H9 (cell line): Measurements from ENCODE around the gene SYNE4. TPM values are rescaled to one million over a fixed set of nuclear protein-coding genes. Genes with fewer than 3 reads are reported as not detected.

ENCODE experiments used
- DNase-seq: peaks from one replicate; pipeline ENCODE4 v3.0.0-alpha.2; 2017
- H2AFZ ChIP-seq: one replicate; pipeline ENCODE4 v1.6.1; 2013; ENCODE audit warnings: mild to moderate bottlenecking, low read length, control low read depth, moderate library complexity
- H2AK5ac ChIP-seq: 2 replicates; pipeline ENCODE4 v1.6.1; 2013; ENCODE audit warnings: low read length, control low read depth, mixed read lengths; ENCODE audit not compliant: insufficient read length
- H2BK120ac ChIP-seq: one replicate; pipeline ENCODE4 v1.6.1; 2013; ENCODE audit warnings: low read depth, mild to moderate bottlenecking, low read length, control low read depth, inconsistent platforms; ENCODE audit not compliant: poor library complexity, severe bottlenecking
- H2BK12ac ChIP-seq: 2 replicates; pipeline ENCODE4 v1.6.1; 2013; ENCODE audit warnings: low read length, control low read depth, mixed read lengths, low read depth; ENCODE audit not compliant: insufficient read length
- H2BK15ac ChIP-seq: 2 replicates; pipeline ENCODE4 v1.6.1; 2013; ENCODE audit warnings: low read depth, low read length, control low read depth
- H2BK20ac ChIP-seq: one replicate; pipeline ENCODE4 v1.6.1; 2013; ENCODE audit warnings: low read depth, mild to moderate bottlenecking, low read length, control low read depth, inconsistent platforms; ENCODE audit not compliant: poor library complexity, severe bottlenecking
- H2BK5ac ChIP-seq: 2 replicates; pipeline ENCODE4 v1.6.1; 2013; ENCODE audit warnings: low read length, control low read depth, mixed read lengths; ENCODE audit not compliant: insufficient read length
- H3K14ac ChIP-seq: 2 replicates; pipeline ENCODE4 v1.6.1; 2013; ENCODE audit warnings: low read length, control low read depth; ENCODE audit not compliant: insufficient read depth
- H3K18ac ChIP-seq: 2 replicates; pipeline ENCODE4 v1.6.1; 2013; ENCODE audit warnings: low read depth, mild to moderate bottlenecking, mixed read lengths, low read length, control low read depth; ENCODE audit not compliant: insufficient read length
- H3K23ac ChIP-seq: 2 replicates; pipeline ENCODE4 v1.6.1; 2013; ENCODE audit warnings: low read length, control low read depth, mixed read lengths, low read depth; ENCODE audit not compliant: insufficient read length
- H3K23me2 ChIP-seq: 2 replicates; pipeline ENCODE4 v1.6.1; 2013; ENCODE audit warnings: low read depth, mild to moderate bottlenecking, mixed read lengths, low read length, control low read depth; ENCODE audit not compliant: insufficient read length, poor library complexity, severe bottlenecking
- H3K27ac ChIP-seq: 2 replicates; pipeline ENCODE4 v1.5.1; 2013; ENCODE audit warnings: low read length, control low read depth, mixed read lengths, low read depth; ENCODE audit not compliant: insufficient read length
- H3K27me3 ChIP-seq: 2 replicates; pipeline ENCODE4 v1.6.1; 2013; ENCODE audit warnings: low read length, control low read depth, inconsistent platforms; ENCODE audit not compliant: insufficient read depth
- H3K4ac ChIP-seq: 2 replicates; pipeline ENCODE4 v1.6.1; 2013; ENCODE audit warnings: low read depth, mild to moderate bottlenecking, control low read depth, inconsistent platforms, low read length, moderate library complexity
- H3K4me1 ChIP-seq: 2 replicates; pipeline ENCODE4 v1.6.1; 2013; ENCODE audit warnings: low read length, control low read depth, inconsistent platforms; ENCODE audit not compliant: insufficient read depth
- H3K4me2 ChIP-seq: 2 replicates; pipeline ENCODE4 v1.6.1; 2013; ENCODE audit warnings: low read length, control low read depth, mixed read lengths; ENCODE audit not compliant: insufficient read length, insufficient read depth
- H3K56ac ChIP-seq: 2 replicates; pipeline ENCODE4 v1.6.1; 2013; ENCODE audit warnings: low read depth, mild to moderate bottlenecking, mixed read lengths, low read length, control low read depth; ENCODE audit not compliant: insufficient read length
- H3K79me1 ChIP-seq: 2 replicates; pipeline ENCODE4 v1.6.1; 2013; ENCODE audit warnings: low read depth, mild to moderate bottlenecking, moderate library complexity, low read length, control low read depth, inconsistent platforms; ENCODE audit not compliant: insufficient read depth, poor library complexity, severe bottlenecking
- H3K79me2 ChIP-seq: 2 replicates; pipeline ENCODE4 v1.6.1; 2013; ENCODE audit warnings: low read length, control low read depth, inconsistent platforms; ENCODE audit not compliant: insufficient read depth
- H3K9ac ChIP-seq: 2 replicates; pipeline ENCODE4 v1.6.1; 2013; ENCODE audit warnings: low read length, control low read depth, mixed read lengths; ENCODE audit not compliant: insufficient read length; ENCODE audit errors: extremely low read depth
- H3K9me3 ChIP-seq: one replicate; pipeline ENCODE4 v1.6.1; 2013; ENCODE audit warnings: low read depth, low read length, inconsistent platforms; ENCODE audit not compliant: control insufficient read depth
- H3T11ph ChIP-seq: one replicate; pipeline ENCODE4 v1.6.1; 2013; ENCODE audit warnings: mild to moderate bottlenecking, low read length, control low read depth, inconsistent platforms
- H4K20me1 ChIP-seq: one replicate; pipeline ENCODE4 v1.6.1; 2013; ENCODE audit not compliant: control insufficient read depth, insufficient read length, insufficient read depth
- H4K5ac ChIP-seq: 2 replicates; pipeline ENCODE4 v1.6.1; 2013; ENCODE audit warnings: low read depth, mild to moderate bottlenecking, mixed read lengths, low read length, control low read depth; ENCODE audit not compliant: insufficient read length
- H4K8ac ChIP-seq: replicated peaks from 2 replicates; pipeline ENCODE4 v1.6.1; 2013; ENCODE audit warnings: low read length, control low read depth, mixed read lengths, low read depth; ENCODE audit not compliant: insufficient read length
- H4K91ac ChIP-seq: 2 replicates; pipeline ENCODE4 v1.6.1; 2013; ENCODE audit warnings: low read depth, mild to moderate bottlenecking, moderate library complexity, mixed read lengths, low read length, control low read depth; ENCODE audit not compliant: insufficient read length
- H3K27ac Mint-ChIP-seq, 3 experiments: 2 replicates in 2 of 3; 3 replicates in 1 of 3; pipeline ENCODE4 v1.8.0; 2020 to 2021; ENCODE audit warnings: mixed read lengths in 3 of 3, mild to moderate bottlenecking in 1 of 3, moderate library complexity in 1 of 3
- H3K27me3 Mint-ChIP-seq: 2 replicates; pipeline ENCODE4 v1.8.0; 2021; ENCODE audit warnings: low read depth, mild to moderate bottlenecking, moderate library complexity, mixed read lengths
- H3K36me3 Mint-ChIP-seq, 3 experiments: 2 replicates in 2 of 3; 3 replicates in 1 of 3; pipeline ENCODE4 v1.8.0; 2020 to 2021; ENCODE audit warnings: low read depth in 3 of 3, mixed read lengths in 3 of 3; ENCODE audit not compliant: insufficient read depth in 1 of 3
- H3K4me1 Mint-ChIP-seq, 2 experiments: 2 replicates each; pipeline ENCODE4 v1.8.0; 2020; ENCODE audit warnings: mixed read lengths in 2 of 2
- H3K4me3 Mint-ChIP-seq, 2 experiments: 2 replicates in 1 of 2; 3 replicates in 1 of 2; pipeline ENCODE4 v1.8.0; 2020 to 2021; ENCODE audit warnings: mild to moderate bottlenecking in 2 of 2, mixed read lengths in 2 of 2, moderate library complexity in 1 of 2
- H3K9me3 Mint-ChIP-seq, 2 experiments: 2 replicates in 1 of 2; 3 replicates in 1 of 2; pipeline ENCODE4 v1.8.0; 2020; ENCODE audit warnings: mild to moderate bottlenecking in 2 of 2, mixed read lengths in 2 of 2, moderate library complexity in 1 of 2
- CTCF ChIP-seq: fragments of 200-600 bp; sonication (generic); conservative IDR thresholded peaks from 3 replicates; pipeline ENCODE4 v1.8.0; 2021; ENCODE audit warnings: antibody characterized with exemption, mild to moderate bottlenecking
- WGBS: extraction: QIAGEN DNeasy Blood & Tissue Kit; methylation state at CpG from one replicate; pipeline ENCODE4 v1.1.7; 2013; ENCODE audit warnings: missing lambda C conversion rate, low lambda C conversion rate, mixed read lengths; ENCODE audit not compliant: insufficient read length; ENCODE audit errors: extremely low coverage; 5-methylcytosine and 5-hydroxymethylcytosine counted together
- total RNA-seq: library from RNA; stranded (reverse); gene quantifications from 2 replicates; pipeline ENCODE4 v1.2.1, GENCODE V29; 2021

Gene SYNE4
- total RNA-seq, 1 experiment from 2014 or later = 19.2 TPM

DNA sequence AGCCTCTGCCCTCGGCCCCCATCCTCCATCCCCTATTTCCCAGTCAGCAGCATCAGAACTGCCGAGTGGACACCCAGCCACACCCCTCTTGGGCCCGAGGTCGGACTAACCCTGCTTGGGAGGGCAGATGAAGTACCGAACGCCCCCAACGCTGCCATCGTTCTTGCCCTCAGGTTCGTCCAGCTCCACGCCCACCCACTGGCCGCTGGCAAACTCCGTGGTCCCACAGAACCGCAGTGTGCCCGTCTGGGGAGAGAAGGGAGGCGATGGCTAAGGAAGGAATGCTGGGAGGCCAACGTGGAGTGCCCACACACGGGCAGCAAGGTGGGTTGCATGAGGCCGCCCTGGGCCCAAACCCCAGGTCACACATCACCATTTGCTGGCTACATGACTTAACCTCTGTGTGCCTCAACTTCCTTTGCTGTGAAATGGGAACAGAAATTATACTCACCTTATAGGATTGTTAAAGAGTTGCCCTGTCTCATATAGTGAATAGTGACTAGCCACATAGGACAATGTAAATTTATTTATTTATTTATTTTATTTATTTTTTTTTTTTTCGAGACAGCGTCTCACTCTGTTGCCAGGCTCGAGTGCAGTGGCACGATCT, 10.6 kb upstream of the SYNE4 start:
- H3T11ph ChIP-seq = no peak overlapping the region
- no peaks in the 10 kb centered on the region for H3K9me3 Mint-ChIP-seq
- H2BK15ac ChIP-seq = no peak overlapping the region
- peaks cover 4% of the 10 kb centered on the region for H3K23me2 ChIP-seq
- no peaks in the 10 kb centered on the region for H3K9me3 ChIP-seq
- H3K9ac ChIP-seq = no peak overlapping the region
- H4K20me1 ChIP-seq = no peaks in the 10 kb centered on the region
- H3K14ac ChIP-seq = no peak overlapping the region
- peaks cover 13 to 14% of the 10 kb centered on the region in 2 experiments for H3K4me1 Mint-ChIP-seq
- no peak overlapping the region for H2AK5ac ChIP-seq
- no peak overlapping the region for H2BK20ac ChIP-seq
- no peak overlapping the region for H4K5ac ChIP-seq
- no peak overlapping the region for H3K18ac ChIP-seq
- no peaks in the 10 kb centered on the region for H3K4me1 ChIP-seq
- H2AFZ ChIP-seq = no peak overlapping the region
- peaks cover 2% of the 10 kb centered on the region for H3K79me1 ChIP-seq
- H2BK120ac ChIP-seq = no peak overlapping the region
- H2BK5ac ChIP-seq = no peak overlapping the region
- H3K27ac Mint-ChIP-seq = no peak overlapping the region
- DNase-seq = no peak
- no peak overlapping the region for H4K91ac ChIP-seq
- peaks cover 11 to 50% (median 39%) of the 10 kb centered on the region in 3 experiments; a peak in 6 of 7 replicates for H3K36me3 Mint-ChIP-seq
- no peak overlapping the region for H3K4me2 ChIP-seq
- TF ChIP-seq CTCF = no peak
- H4K8ac ChIP-seq = no peak overlapping the region
- H3K79me2 ChIP-seq = no peaks in the 10 kb centered on the region
- H3K4me3 Mint-ChIP-seq = no peak overlapping the region
- no peak overlapping the region for H2BK12ac ChIP-seq
- no CpG with 5 or more reads among the region's 22 CpGs for WGBS
- H3K27ac ChIP-seq = no peak overlapping the region
- H3K56ac ChIP-seq = no peak overlapping the region
- H3K4ac ChIP-seq = no peak overlapping the region
- H3K27me3 ChIP-seq = no peaks in the 10 kb centered on the region
- no peak overlapping the region for H3K23ac ChIP-seq
- H3K27me3 Mint-ChIP-seq = no peaks in the 10 kb centered on the region
